HepG2 (cell line): ENCODE results near the gene SBNO2. TPM values are rescaled to one million over a fixed set of nuclear protein-coding genes. Genes with fewer than 3 reads are reported as not detected.

Source experiments
- CENPX ChIP-seq: sonication (generic); formaldehyde crosslinking; IDR thresholded peaks from 2 replicates; pipeline ENCODE4 v1.9.0; 2021; ENCODE audit warnings: mild to moderate bottlenecking, missing genetic modification reagents, moderate library complexity
- JUNB ChIP-seq: sonication (generic); formaldehyde crosslinking; IDR thresholded peaks from 2 replicates; pipeline ENCODE4 v1.8.0; 2022; ENCODE audit warnings: missing genetic modification reagents, mild to moderate bottlenecking, borderline replicate concordance
- LCORL ChIP-seq, 2 experiments: fragments of 450-650 bp in 1 of 2; sonication (generic) in 1 of 2; formaldehyde crosslinking in 1 of 2; IDR thresholded peaks; 2 replicates each; pipeline versions ENCODE4 v1.5.0 to v1.6.1; 2017 to 2020; ENCODE audit warnings: antibody characterized with exemption in 1 of 2, missing genetic modification reagents in 1 of 2
- RBM22 ChIP-seq: fragments of 200-400 bp; formaldehyde crosslinking; optimal IDR thresholded peaks from 2 replicates; pipeline ENCODE3; 2017; ENCODE audit warnings: mild to moderate bottlenecking, low read length, moderate library complexity
- SOX13 ChIP-seq, 3 experiments: fragments of 450-650 bp in 1 of 3; sonication (generic) in 1 of 3; formaldehyde crosslinking in 1 of 3; IDR thresholded peaks in 2 of 3; conservative IDR thresholded peaks in 1 of 3; 2 replicates each; pipeline versions ENCODE4 v1.5.0 to v1.6.1; 2016 to 2020; ENCODE audit warnings: antibody characterized with exemption in 1 of 3, mild to moderate bottlenecking in 1 of 3, missing compliant biosample characterization in 1 of 3, missing genetic modification reagents in 1 of 3, moderate library complexity in 1 of 3
- TCF7 ChIP-seq: sonication (generic); IDR thresholded peaks from 2 replicates; pipeline ENCODE4 v1.6.1; 2016; ENCODE audit warnings: antibody characterized with exemption, low read depth
- ZFX ChIP-seq: sonication (generic); formaldehyde crosslinking; IDR thresholded peaks from 2 replicates; pipeline ENCODE4 v1.4.0; 2020; ENCODE audit warnings: mild to moderate bottlenecking, low read depth, missing genetic modification reagents, moderate library complexity
- ZNF292 ChIP-seq: sonication (generic); formaldehyde crosslinking; IDR thresholded peaks from 2 replicates; pipeline ENCODE4 v1.8.1; 2022; ENCODE audit warnings: mild to moderate bottlenecking, low read depth, missing genetic modification reagents, borderline replicate concordance
- ZNF879 ChIP-seq: sonication (generic); formaldehyde crosslinking; IDR thresholded peaks from 2 replicates; pipeline ENCODE4 v1.8.1; 2023; ENCODE audit warnings: missing genetic modification reagents
- polyA plus RNA-seq, 8 experiments: library from polyadenylated mRNA; depleted of rRNA in 3 of 8; stranded (reverse) in 7 of 8; unstranded in 1 of 8; fragments of >200 nt; fragmentation: Illumina TruSeq in 4 of 8; extraction: Trizol in 4 of 8; gene quantifications; 2 replicates each; pipeline versions ENCODE4 v1.2.1 to v1.2.3, GENCODE V29; 2011 to 2016; ENCODE audit warnings: low read depth in 4 of 8, missing spikeins in 1 of 8, mixed read lengths in 1 of 8; ENCODE audit not compliant: insufficient read depth in 1 of 8
- total RNA-seq, 5 experiments: library from RNA; depleted of rRNA; stranded (reverse); fragments of >200 nt; fragmentation: Illumina TruSeq; extraction: Trizol; gene quantifications; 2 replicates each; pipeline ENCODE4 v1.2.3, GENCODE V29; 2016; ENCODE audit warnings: low read depth in 1 of 5
- TF ChIP-seq, protein P1 (sequence below): sonication (generic); formaldehyde crosslinking; IDR thresholded peaks from 2 replicates; pipeline ENCODE4 v1.4.0; 2020; ENCODE audit warnings: missing genetic modification reagents
- TF ChIP-seq, protein P2 (sequence below): sonication (generic); formaldehyde crosslinking; IDR thresholded peaks from 2 replicates; pipeline ENCODE4 v1.4.0; 2020; ENCODE audit warnings: missing genetic modification reagents
- TF ChIP-seq, protein P3 (sequence below): sonication (generic); formaldehyde crosslinking; IDR thresholded peaks from 2 replicates; pipeline ENCODE4 v1.8.0; 2022; ENCODE audit warnings: mild to moderate bottlenecking, missing genetic modification reagents, moderate library complexity
- TF ChIP-seq, protein P4 (sequence below): sonication (generic); formaldehyde crosslinking; IDR thresholded peaks from 2 replicates; pipeline ENCODE4 v1.4.0; 2020; ENCODE audit warnings: missing genetic modification reagents
- TF ChIP-seq, protein P5 (sequence below): IDR thresholded peaks from 2 replicates; pipeline ENCODE4 v1.6.1; 2016; ENCODE audit warnings: control low read depth
- TF ChIP-seq, protein P6 (sequence below): sonication (generic); formaldehyde crosslinking; IDR thresholded peaks from 2 replicates; pipeline ENCODE4 v1.8.1; 2023; ENCODE audit warnings: mild to moderate bottlenecking, missing genetic modification reagents

Gene SBNO2
- total and polyA plus RNA-seq, 2 of the 13 experiments (the other 11 are each of a cell fraction or from before 2014, with no cell fraction given), result 8.6 to 10.4 TPM

DNA sequence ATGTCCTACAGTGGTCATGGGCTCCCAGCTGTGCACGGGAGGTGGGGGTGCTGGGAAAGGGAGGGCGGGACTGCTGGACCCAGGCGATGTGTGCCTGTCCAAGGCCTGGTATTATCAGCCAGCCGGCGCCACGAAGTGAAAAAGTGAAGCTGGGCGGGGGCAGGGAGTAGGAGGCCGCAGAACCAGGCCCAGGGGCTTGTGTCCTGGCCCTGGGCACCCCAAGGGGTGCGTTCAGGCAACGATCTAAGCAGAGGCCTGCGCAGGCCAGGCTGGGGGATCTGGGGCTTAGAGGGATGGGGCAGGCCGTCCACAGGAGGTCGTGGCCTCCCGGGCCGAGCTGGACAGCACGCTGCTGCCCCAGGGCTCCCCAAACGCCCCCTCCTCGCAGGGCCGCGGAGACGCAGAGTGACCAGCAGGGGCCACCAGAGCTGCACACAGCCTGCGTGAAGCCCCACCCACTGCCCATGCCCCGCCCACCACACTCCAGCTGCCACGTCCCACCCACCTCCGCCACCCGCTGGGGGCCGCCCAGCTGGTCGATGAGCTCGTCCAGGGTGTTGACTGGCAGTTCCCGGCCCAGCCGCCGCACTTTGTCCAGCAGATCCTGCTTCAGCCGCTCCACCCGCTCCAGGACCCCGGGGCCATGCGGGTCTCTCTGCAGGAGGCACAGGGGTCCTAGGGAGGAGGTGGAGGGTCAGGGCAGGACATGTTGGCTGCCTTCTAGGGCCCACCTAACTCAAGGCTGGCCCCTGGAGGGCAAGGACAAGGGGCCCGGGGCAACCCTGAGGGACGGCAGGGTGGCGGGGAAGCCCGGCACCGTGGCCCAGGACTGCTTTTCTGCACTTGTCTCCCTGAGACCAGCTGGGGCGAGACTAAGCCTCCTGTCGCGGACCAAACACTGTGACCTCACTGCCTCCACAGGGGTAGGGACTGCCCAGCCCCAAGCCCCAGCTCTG, 60.8 kb downstream of the SBNO2 start (continued):
- TF ChIP-seq, protein P1, sequence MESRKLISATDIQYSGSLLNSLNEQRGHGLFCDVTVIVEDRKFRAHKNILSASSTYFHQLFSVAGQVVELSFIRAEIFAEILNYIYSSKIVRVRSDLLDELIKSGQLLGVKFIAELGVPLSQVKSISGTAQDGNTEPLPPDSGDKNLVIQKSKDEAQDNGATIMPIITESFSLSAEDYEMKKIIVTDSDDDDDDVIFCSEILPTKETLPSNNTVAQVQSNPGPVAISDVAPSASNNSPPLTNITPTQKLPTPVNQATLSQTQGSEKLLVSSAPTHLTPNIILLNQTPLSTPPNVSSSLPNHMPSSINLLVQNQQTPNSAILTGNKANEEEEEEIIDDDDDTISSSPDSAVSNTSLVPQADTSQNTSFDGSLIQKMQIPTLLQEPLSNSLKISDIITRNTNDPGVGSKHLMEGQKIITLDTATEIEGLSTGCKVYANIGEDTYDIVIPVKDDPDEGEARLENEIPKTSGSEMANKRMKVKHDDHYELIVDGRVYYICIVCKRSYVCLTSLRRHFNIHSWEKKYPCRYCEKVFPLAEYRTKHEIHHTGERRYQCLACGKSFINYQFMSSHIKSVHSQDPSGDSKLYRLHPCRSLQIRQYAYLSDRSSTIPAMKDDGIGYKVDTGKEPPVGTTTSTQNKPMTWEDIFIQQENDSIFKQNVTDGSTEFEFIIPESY (CRISPR knock-in tag), result peak; percentile 74
- TF ChIP-seq, protein P2, sequence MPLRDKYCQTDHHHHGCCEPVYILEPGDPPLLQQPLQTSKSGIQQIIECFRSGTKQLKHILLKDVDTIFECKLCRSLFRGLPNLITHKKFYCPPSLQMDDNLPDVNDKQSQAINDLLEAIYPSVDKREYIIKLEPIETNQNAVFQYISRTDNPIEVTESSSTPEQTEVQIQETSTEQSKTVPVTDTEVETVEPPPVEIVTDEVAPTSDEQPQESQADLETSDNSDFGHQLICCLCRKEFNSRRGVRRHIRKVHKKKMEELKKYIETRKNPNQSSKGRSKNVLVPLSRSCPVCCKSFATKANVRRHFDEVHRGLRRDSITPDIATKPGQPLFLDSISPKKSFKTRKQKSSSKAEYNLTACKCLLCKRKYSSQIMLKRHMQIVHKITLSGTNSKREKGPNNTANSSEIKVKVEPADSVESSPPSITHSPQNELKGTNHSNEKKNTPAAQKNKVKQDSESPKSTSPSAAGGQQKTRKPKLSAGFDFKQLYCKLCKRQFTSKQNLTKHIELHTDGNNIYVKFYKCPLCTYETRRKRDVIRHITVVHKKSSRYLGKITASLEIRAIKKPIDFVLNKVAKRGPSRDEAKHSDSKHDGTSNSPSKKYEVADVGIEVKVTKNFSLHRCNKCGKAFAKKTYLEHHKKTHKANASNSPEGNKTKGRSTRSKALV (CRISPR knock-in tag), result no peak
- TF ChIP-seq CENPX (CRISPR knock-in tag), result no peak
- peak; percentile 66 for TF ChIP-seq RBM22
- TF ChIP-seq JUNB, result no peak
- TF ChIP-seq ZNF879 (CRISPR knock-in tag), result no peak
- no peak for TF ChIP-seq TCF7
- TF ChIP-seq ZNF292 (CRISPR knock-in tag), result no peak; the same call in 1 of the 2 replicates
- peak; percentile 77 for TF ChIP-seq ZFX
- TF ChIP-seq, protein P3, sequence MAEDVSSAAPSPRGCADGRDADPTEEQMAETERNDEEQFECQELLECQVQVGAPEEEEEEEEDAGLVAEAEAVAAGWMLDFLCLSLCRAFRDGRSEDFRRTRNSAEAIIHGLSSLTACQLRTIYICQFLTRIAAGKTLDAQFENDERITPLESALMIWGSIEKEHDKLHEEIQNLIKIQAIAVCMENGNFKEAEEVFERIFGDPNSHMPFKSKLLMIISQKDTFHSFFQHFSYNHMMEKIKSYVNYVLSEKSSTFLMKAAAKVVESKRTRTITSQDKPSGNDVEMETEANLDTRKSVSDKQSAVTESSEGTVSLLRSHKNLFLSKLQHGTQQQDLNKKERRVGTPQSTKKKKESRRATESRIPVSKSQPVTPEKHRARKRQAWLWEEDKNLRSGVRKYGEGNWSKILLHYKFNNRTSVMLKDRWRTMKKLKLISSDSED (CRISPR knock-in tag), result no peak; the same call in 1 of the 2 replicates
- no peak for TF ChIP-seq SOX13 (IDR thresholded peaks at IDR 0.05)
- TF ChIP-seq SOX13 (CRISPR knock-in tag; conservative IDR thresholded peaks at IDR 0.05 in 1 of 2, IDR thresholded peaks at IDR 0.05 in 1 of 2), result peak in 1 of 2 experiments; percentile 89; a peak in 1 of 4 replicates
- TF ChIP-seq, protein P4, sequence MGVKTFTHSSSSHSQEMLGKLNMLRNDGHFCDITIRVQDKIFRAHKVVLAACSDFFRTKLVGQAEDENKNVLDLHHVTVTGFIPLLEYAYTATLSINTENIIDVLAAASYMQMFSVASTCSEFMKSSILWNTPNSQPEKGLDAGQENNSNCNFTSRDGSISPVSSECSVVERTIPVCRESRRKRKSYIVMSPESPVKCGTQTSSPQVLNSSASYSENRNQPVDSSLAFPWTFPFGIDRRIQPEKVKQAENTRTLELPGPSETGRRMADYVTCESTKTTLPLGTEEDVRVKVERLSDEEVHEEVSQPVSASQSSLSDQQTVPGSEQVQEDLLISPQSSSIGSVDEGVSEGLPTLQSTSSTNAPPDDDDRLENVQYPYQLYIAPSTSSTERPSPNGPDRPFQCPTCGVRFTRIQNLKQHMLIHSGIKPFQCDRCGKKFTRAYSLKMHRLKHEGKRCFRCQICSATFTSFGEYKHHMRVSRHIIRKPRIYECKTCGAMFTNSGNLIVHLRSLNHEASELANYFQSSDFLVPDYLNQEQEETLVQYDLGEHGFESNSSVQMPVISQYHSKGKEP (CRISPR knock-in tag), result no peak
- TF ChIP-seq, protein P5, sequence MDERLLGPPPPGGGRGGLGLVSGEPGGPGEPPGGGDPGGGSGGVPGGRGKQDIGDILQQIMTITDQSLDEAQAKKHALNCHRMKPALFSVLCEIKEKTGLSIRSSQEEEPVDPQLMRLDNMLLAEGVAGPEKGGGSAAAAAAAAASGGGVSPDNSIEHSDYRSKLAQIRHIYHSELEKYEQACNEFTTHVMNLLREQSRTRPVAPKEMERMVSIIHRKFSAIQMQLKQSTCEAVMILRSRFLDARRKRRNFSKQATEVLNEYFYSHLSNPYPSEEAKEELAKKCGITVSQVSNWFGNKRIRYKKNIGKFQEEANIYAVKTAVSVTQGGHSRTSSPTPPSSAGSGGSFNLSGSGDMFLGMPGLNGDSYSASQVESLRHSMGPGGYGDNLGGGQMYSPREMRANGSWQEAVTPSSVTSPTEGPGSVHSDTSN (CRISPR knock-in tag), result peak; percentile 80
- TF ChIP-seq, protein P6, sequence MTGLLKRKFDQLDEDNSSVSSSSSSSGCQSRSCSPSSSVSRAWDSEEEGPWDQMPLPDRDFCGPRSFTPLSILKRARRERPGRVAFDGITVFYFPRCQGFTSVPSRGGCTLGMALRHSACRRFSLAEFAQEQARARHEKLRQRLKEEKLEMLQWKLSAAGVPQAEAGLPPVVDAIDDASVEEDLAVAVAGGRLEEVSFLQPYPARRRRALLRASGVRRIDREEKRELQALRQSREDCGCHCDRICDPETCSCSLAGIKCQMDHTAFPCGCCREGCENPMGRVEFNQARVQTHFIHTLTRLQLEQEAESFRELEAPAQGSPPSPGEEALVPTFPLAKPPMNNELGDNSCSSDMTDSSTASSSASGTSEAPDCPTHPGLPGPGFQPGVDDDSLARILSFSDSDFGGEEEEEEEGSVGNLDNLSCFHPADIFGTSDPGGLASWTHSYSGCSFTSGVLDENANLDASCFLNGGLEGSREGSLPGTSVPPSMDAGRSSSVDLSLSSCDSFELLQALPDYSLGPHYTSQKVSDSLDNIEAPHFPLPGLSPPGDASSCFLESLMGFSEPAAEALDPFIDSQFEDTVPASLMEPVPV (CRISPR knock-in tag), result peak; percentile 82; the same call in 1 of the 2 replicates
- TF ChIP-seq LCORL (IDR thresholded peaks at IDR 0.05), result no peak
- peak; percentile 95 for TF ChIP-seq LCORL (CRISPR knock-in tag; IDR thresholded peaks at IDR 0.05)
